Activated T-cell treated with anti-CD3 and anti-CD28 coated beads for 1 hour (primary cell): ENCODE data around the gene TRIM28.

Experiments
- DNase-seq: peaks from one replicate; pipeline ENCODE4 v3.0.0-alpha.2; 2020; ENCODE audit warnings: low read depth

Gene TRIM28

GRCh38 chr19:58579473-58580142 lies 35.7 kb downstream of the TRIM28 start:
- DNase-seq: no peak

DNA sequence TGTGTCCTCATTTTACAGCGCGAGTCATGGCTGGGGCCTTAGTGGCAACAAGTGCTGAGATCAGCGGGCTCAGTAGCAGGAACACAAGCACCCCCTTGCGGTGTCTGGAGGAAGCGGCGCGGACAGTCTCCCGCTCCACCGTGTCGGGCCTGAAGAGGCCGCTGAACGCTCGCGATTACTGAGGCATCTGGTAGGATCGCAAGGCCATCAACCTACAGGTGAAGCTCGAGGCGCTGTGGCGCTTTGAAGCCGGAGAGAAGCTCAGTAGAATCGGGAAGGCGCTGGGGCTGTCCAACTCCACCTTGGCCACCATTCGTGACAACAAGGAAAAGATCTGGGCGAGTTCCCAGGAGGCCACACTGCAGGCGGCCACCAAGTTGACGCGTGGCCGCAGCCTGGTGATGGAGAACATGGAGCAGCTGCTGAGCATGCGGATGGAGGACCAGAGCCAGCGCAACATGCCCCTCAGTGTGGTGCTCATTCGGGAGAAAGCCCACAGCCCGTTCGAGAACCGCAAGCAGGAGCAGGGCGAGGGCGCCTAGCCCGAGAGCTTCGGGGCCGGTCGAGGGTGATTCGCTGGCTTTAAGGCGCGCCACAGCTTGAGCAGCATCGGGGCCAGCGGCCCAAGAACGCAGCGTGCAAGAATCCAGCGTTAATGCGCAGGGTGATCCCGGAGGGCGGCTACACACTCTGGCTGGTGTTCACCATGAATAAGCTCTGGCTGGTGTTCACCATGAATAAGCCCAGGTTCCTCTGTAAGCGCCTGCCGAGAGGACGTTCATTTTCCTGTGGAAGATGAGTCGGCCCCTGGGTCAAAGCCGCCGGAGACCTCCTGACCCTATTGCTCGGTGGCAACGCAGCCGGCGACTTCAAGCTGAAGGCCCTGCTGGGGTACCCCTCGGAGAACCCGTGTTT lies 37.6 kb downstream of the TRIM28 start:
- peak; percentile 83 for DNase-seq

GRCh38 chr19:58582985-58583384 lies 39.1 kb downstream of the TRIM28 start:
- DNase-seq: no peak

- DNase-seq: no peak
Measured at GRCh38 chr19:58584498-58585441, 40.9 kb downstream of the TRIM28 start.

DNA sequence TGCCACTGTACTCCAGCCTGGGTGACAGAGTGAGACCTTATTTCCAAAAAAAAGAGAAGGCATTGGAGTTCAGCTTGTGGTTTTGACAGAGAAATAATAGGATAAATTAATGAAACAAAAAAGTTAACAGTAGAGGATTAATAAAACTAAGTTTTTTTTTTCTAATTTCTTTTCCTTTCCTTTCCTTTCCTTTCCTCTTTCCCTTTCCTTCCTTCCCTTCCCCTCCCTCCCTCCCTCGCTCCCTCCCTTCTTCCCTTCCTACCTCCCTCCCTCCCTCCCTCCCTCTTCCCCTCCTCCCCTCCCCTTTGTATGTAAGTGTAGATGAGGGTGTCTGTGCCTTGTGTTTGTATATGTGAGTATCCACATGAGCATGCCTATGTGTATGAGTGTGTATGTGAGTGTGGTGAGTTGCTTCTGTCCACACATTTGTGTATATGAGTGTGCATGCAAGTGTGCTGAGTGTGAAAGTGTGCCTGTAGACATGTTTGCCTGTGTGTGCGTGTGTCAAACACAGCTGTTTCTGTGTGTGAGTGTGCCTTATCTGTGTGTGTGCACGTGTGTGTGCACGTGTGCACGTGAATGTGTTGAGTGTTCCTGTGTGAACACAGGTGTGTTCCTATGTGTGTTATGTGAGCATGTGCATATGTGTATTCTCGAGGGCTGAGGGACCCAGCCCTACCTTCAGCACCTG lies 41.7 kb downstream of the TRIM28 start:
- no peak for DNase-seq

GRCh38 chr19:58586133-58586765 lies 42.4 kb downstream of the TRIM28 start:
- no peak for DNase-seq
